ENCODE data around the gene PTPRU.
"Not testable (repeated sequence)": the region's sequence is repeated elsewhere in the genome, so short reads cannot be mapped to it uniquely, and the experiment has no call there.

The PTPRU gene

DNA sequence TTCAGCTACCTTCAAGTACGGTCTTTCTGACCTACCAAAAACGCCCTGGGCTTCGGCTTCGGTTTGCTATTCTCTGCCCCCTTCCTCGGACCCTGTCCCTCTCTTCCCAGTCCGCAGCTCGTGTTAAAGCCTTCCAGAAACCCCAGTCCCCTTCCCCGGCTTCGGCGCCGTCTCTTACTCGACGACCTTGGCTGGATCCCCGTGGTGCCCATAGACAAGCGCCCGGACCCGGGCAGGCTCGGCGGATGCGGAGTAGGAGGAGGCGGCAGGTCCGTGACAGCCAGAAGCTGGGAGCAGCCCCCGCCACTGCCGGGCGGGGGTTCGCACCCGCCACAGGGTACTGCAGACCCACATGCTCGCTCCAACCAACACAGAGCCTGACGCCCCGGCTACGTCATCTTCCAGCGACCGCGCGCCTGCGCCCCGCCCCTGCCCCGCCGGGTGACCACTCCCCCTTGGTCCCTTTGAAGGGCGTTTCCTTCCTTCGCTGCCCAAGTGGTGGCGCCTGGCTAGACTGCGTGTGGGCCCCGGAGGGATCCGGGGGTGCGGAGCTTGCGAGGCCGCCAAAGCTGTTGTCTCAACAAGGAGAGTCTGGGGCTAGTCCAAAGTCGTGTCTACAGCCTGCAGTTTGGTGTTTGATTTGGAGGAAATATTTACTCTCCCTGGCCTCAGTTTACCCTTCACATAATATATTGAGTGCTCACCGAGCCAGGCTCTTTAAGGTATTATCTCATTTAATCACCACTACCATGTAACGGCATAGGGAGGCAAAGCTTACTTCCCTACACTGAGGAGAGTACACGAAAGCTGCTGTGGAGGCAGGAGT, 5.6 kb upstream of the PTPRU start, which contains the start of gene MECR:
TSS of gene MECR (minus strand) at position 382 of the 826 bp plus-strand sequence. CDS start at position 354, 28 bp downstream.
- TF ChIP-seq, protein P1, sequence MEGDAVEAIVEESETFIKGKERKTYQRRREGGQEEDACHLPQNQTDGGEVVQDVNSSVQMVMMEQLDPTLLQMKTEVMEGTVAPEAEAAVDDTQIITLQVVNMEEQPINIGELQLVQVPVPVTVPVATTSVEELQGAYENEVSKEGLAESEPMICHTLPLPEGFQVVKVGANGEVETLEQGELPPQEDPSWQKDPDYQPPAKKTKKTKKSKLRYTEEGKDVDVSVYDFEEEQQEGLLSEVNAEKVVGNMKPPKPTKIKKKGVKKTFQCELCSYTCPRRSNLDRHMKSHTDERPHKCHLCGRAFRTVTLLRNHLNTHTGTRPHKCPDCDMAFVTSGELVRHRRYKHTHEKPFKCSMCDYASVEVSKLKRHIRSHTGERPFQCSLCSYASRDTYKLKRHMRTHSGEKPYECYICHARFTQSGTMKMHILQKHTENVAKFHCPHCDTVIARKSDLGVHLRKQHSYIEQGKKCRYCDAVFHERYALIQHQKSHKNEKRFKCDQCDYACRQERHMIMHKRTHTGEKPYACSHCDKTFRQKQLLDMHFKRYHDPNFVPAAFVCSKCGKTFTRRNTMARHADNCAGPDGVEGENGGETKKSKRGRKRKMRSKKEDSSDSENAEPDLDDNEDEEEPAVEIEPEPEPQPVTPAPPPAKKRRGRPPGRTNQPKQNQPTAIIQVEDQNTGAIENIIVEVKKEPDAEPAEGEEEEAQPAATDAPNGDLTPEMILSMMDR (IDR thresholded peaks at IDR 0.05; ENCODE audit: insufficient read depth, low read length, missing control alignments): peak; percentile 33
- POLR2A ChIA-PET: interaction anchor here (0.8 kb wide), 1 partner anchor 14 kb away, joined by 3 read pairs; no protein-coding TSS in a partner anchor
- peak within 1 kb of the TSS; percentile 91 for H3K4me3 ChIP-seq (ENCODE audit: low read depth, low read length)
- DNase-seq (ENCODE audit: low read depth, low spot score): no peak
- CTCF ChIA-PET: interaction anchor here (0.9 to 4.0 kb wide), 8 partner anchors 13 to 1477 kb away, joined by 4 to 17 read pairs (median 5); partner anchors contain the start of gene SRSF4

DNA sequence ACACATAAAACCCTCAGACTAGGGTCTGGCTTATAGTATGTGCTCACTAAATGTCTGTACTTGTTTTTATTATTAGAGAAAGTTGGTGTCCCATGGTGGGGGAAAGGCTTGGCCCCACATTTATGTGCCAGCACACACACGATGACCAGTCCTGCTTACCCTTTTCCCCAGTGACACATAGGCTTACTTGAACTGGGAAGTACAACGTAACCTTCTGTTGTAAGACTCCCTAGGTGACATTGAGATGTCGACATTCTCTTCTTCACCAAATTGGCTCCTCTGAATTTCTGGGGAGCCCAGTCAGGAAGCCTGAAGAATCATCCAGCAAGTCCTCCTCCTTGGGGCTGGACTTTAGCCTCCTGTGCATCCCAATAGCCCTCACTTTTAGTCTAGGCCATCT, 3.9 kb upstream of the PTPRU start:
- CTCF ChIA-PET: interaction anchor here (0.8 to 4.0 kb wide), 3 partner anchors 13 to 1443 kb away, joined by 3 to 17 read pairs (median 4); no protein-coding TSS in a partner anchor
- TF ChIP-seq, protein P1 (IDR thresholded peaks at IDR 0.05; ENCODE audit: insufficient read depth, low read length, missing control alignments): no peak
- H3K4me3 ChIP-seq (ENCODE audit: low read depth, low read length): no peak overlapping the region
- no peak for DNase-seq (ENCODE audit: low read depth, low spot score)
- POLR2A ChIA-PET: no interaction called here

DNA sequence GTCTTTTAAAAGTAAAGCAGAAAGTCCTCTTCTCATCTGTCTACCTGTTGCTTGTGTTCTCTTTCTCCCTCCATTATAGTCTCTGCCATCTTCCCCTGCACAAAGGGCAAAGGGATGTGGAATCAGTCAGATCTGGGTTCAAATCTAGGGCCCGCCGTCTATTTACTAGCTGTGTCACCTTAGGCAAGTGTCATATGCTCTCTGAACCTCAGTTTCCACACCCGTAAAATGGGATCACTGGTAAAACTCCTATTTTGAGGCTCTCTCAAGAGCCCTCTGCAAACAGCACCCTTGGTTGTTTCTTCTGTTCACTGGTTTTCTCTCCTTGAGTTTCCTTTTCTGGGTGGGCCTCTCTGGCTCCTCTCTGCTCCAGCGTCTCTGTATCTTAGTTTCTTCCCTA, 2.6 kb upstream of the PTPRU start:
- no peak overlapping the region for H3K4me3 ChIP-seq (ENCODE audit: low read depth, low read length)
- DNase-seq (ENCODE audit: low read depth, low spot score): no peak
- ChIA-PET CTCF (interaction anchor here (1.0 to 3.1 kb wide), 5 partner anchors 163 to 1475 kb away, joined by 3 to 12 read pairs (median 5); no protein-coding TSS in a partner anchor), POLR2A (no interaction called here)
- TF ChIP-seq, protein P1 (IDR thresholded peaks at IDR 0.05; ENCODE audit: insufficient read depth, low read length, missing control alignments): no peak

DNA sequence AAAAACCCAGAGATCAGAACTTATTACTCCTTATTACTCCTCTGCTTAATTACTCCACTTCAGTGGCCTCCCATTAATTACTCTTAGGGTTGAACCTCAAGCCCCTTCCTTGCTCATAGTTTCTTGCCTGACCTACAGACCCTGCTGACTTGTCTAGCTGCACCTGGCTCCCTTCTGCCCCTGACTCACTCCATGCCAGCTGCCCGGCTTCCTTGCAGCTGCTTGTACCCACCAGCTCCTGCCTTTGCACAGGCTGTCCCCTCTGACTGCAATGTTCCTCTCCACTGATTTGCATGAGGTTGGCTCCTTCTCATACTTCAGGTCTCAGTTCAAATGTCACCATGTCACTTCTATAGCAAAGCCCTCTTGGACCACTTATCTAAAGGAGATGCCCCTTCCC, 1.9 kb upstream of the PTPRU start:
- DNase-seq (ENCODE audit: low read depth, low spot score): no peak
- CTCF ChIA-PET: interaction anchor here (0.6 to 3.1 kb wide), 11 partner anchors 52 to 1475 kb away, joined by 3 to 12 read pairs (median 4); partner anchors contain the start of gene SRSF4
- POLR2A ChIA-PET: no interaction called here
- no peak overlapping the region for H3K4me3 ChIP-seq (ENCODE audit: low read depth, low read length)
- TF ChIP-seq, protein P1 (IDR thresholded peaks at IDR 0.05; ENCODE audit: insufficient read depth, low read length, missing control alignments): no peak

DNA sequence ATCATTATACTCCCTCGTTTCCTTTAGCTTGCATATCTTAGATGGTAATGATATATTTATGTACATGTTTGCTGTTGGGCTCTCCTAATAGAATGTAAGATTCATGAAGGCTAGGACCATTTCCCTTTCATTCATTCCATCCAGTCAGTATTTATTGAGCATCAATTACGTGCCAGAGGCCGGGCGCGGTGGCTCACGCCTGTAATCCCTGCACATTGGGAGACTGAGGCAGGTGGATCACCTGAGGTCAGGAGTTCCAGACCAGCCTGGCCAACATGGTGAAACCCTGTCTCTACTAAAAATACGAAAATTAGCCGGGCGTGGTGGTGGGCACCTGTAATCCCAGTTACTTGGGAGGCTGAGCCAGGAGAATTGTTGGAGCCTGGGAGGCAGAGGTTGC, 1.4 kb upstream of the PTPRU start:
- H3K4me3 ChIP-seq (ENCODE audit: low read depth, low read length); POLR2A ChIA-PET; DNase-seq (ENCODE audit: low read depth, low spot score): not testable (repeated sequence)
- CTCF ChIA-PET: interaction anchor here (0.6 to 3.1 kb wide), 13 partner anchors 53 to 1474 kb away, joined by 3 to 12 read pairs (median 4); partner anchors contain the start of gene SRSF4

DNA sequence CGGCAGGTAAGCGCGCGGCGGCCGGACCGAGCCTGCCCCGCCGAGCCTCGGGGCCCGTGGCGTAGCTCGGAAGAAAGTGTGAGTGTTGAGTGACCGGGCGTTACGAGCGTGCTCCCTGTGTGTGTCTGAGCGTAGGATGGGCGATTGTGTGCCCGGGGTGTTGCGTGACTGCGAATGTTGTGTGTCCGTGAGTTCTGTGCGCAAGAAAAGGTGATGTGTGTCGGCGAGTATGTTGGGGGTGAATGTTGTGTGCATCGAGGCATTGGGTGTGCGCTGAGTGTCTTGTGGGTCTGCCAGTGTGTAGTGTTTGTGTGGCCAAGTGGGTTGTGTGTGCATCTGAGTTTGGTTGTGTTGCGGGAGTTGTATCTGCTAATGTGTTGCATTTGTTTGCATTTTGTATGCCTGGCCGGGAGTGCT, 398 bp downstream of the PTPRU start:
- DNase-seq (ENCODE audit: low read depth, low spot score): no peak
- TF ChIP-seq, protein P1 (IDR thresholded peaks at IDR 0.05; ENCODE audit: insufficient read depth, low read length, missing control alignments): no peak
- peak overlapping the region; percentile 68 for H3K4me3 ChIP-seq (ENCODE audit: low read depth, low read length)
- ChIA-PET CTCF (interaction anchor here (0.7 to 3.1 kb wide), 18 partner anchors 9 to 1475 kb away, joined by 3 to 15 read pairs (median 4); no protein-coding TSS in a partner anchor), POLR2A (no interaction called here)
